Choroid plexus epithelial cell (primary cell): ENCODE data around the gene TTC39C.

Source experiments
- DNase-seq: peaks from one replicate; pipeline ENCODE4 v3.0.0-alpha.2; 2010; ENCODE audit warnings: low read depth
- H3K4me3 ChIP-seq: 2 replicates; pipeline ENCODE4 v1.5.1; 2011; ENCODE audit warnings: low read depth, mild to moderate bottlenecking, control low read depth, low read length, moderate library complexity
- TF ChIP-seq, protein P1 (sequence below): conservative IDR thresholded peaks from 2 replicates; pipeline ENCODE4 v1.5.1; 2011; ENCODE audit warnings: low read depth, mild to moderate bottlenecking, control low read depth, inconsistent platforms, low read length, moderate library complexity

Gene TTC39C

DNA sequence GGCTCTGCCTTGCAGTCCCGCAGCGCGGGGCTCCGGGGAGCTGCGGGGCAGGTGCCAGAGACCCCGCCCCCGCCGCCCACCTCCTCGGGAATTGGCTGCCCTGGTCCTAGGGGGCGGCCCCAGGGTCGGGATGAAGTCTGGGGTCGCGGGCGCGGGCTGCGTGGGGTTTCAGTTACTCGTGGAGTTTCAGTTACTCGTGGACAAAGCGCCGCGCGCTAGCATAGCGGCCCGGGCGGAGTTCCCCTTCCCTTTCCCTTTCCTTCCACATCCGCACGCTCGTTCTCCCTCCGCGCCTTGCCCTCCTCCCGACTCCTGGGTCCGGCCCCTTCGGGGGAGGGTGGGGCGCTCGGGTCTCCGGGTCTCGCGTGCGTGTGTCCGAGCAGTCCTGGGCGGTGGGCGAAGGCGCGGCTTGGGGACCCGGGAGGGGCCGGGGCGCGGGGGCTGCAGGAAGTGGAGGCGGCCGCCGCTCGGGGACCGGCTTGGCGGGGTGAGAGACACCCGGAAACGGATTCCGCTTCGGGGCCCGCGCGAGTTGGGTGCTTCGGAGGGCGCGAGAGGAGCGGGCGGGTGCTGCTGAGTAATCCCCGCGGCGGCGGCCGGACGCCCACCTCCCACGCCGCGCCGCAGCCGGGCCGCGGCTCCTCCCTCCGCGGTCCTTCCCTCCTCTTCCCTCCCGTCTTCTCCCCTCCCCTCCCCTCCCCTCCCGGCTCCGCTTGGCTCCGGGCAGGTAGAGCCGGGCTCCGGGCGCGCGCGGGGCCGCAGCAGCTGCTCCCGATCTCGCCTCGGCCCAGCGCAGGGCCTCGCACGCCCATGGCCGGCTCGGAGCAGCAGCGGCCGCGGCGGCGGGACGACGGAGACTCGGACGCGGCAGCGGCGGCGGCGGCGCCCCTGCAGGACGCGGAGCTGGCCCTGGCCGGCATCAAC lies at the start of gene TTC39C:
Gene TTC39C, plus strand, starts transcription at position 693 of the 924 bp plus-strand sequence. Its CDS starts 118 bp downstream, at position 811.
- TF ChIP-seq, protein P1, sequence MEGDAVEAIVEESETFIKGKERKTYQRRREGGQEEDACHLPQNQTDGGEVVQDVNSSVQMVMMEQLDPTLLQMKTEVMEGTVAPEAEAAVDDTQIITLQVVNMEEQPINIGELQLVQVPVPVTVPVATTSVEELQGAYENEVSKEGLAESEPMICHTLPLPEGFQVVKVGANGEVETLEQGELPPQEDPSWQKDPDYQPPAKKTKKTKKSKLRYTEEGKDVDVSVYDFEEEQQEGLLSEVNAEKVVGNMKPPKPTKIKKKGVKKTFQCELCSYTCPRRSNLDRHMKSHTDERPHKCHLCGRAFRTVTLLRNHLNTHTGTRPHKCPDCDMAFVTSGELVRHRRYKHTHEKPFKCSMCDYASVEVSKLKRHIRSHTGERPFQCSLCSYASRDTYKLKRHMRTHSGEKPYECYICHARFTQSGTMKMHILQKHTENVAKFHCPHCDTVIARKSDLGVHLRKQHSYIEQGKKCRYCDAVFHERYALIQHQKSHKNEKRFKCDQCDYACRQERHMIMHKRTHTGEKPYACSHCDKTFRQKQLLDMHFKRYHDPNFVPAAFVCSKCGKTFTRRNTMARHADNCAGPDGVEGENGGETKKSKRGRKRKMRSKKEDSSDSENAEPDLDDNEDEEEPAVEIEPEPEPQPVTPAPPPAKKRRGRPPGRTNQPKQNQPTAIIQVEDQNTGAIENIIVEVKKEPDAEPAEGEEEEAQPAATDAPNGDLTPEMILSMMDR, result no peak
- peak within 1 kb of the TSS; percentile 76 for H3K4me3 ChIP-seq
- DNase-seq, result peak; percentile 51

DNA sequence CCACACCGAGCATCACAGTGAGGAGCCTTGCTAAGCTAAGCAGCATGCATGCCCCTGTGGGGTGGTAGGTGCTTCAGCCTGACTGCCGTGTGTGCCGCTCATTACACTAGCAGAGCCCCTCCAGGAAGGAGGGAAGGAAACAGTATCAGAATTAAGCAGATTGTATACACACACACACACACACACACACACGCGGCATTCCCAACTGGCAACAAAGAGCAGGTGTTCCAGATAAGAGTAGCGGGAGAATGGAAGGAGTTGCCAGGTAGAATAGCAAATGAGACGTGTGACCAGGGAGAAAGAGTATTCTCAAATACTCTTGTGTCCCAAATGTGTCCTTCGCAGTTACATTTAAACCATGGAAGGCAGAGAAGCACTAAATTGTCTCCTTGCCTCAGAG lies 47.6 kb upstream of the TTC39C start:
- TF ChIP-seq, protein P1, result no peak
- no peak for DNase-seq
- no peak overlapping the region for H3K4me3 ChIP-seq

DNA sequence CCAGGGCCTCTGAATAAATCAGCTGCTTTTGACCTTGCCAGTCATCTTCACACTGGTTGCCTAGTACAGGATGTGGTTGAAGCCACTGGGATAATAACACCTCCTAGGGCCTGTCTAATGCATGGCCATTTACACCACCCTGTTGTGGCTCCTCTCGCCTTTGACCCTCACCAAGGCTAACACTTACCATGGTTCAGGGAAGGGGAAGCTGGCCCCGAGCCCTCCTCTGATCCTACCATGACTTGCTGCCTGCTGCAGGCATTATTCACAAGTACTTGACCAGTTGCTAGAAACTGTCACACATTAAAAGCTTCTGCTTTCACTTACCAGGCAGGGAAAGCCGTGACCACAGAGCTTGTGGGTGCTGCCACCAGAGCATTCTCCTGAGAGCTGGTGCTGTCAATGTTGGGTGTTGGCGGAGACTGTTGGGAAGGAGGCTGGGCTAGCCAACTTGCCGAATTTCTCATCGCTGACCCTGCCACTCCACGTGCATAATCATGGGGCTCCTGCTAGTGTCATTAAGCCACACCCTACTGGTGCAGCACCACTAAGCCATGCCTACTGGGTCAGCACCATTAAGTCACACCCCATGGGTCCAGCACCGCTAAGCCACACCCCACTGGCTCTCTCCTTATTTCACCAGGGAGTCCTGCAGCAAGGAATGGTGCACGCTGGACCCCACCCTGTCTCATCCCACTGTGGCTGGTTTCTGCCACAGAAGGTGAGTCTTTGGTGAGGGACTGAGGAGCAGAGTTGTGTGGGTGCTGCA lies 47.0 kb upstream of the TTC39C start:
- no peak overlapping the region for H3K4me3 ChIP-seq
- TF ChIP-seq, protein P1, result no peak
- no peak for DNase-seq

DNA sequence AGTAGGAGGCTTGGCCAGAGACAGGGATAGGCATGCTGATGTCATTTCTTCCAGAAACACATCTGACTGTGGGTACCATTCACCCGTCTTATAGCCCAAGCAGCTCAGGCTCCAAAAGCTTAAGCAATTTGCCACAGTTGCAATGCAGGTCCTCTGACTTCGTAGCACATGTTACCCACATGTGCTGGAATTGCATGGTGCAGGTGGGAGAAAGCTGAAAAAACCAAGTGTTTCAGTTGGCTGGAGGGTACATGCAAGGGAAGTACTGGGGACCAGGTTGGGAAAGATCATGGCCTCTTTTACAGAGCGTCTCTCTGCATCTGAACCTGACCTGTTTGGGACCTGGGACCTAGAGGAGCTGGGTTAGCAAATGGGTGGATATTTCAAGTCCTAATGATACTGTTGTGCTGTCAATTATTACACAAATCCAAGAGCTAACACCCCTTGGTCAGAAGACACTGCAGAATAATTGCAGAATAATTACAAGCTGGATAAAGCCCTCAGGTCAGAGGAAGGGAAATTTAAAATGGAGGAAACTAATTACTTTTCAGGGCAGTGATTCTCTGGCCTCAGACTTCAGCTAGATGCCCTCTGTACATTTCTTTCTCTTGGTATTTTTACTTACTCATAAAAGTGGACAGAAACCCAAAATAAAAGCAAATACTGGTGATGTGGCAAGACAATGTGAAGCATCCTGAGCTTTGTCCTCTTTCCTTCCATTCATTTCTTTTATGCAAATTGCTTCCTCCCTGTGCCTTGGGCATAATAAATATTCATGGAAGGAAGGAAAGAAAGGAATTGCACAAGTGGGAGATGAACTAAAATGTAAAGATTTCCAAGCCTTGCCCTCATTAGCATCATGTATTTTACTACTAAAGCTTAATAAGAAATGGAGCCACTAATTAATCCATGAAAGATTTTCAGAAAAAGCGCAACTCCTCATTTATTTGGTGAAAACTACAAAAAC lies 45.6 kb upstream of the TTC39C start:
- no peak overlapping the region for H3K4me3 ChIP-seq
- TF ChIP-seq, protein P1, result no peak
- no peak for DNase-seq

DNA sequence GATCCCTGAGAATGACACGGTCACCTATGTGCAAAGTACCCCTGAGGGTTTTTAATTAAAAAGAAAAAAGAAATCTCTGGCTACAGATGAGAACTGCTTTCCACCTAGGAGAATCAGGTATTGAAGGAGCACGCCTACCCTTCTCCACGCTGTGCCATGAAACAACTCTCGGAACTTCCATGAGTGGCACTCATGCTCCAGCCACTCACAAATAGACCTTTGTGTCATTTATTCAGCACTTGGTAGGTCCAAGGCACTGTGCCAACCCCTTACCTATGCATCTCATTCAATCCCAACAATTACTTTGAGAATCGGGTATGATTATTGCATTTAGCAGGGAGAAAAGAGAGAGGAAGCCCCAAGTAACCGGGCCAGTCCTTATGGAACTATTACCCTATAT lies 44.9 kb upstream of the TTC39C start:
- TF ChIP-seq, protein P1, result no peak
- no peak overlapping the region for H3K4me3 ChIP-seq
- DNase-seq, result no peak
